HEK293T (cell line): Measurements from ENCODE around the gene USE1.

Experiments
- CTBP1 ChIP-seq: fragments of 450-650 bp; IDR thresholded peaks from 2 replicates; pipeline ENCODE4 v1.6.1; 2016; ENCODE audit warnings: borderline replicate concordance
- HDGF ChIP-seq: fragments of 450-650 bp; IDR thresholded peaks from 2 replicates; pipeline ENCODE4 v1.6.1; 2017; ENCODE audit warnings: antibody characterized with exemption, borderline replicate concordance
- SP1 ChIP-seq: fragments of 450-650 bp; IDR thresholded peaks from 2 replicates; pipeline ENCODE4 v1.6.1; 2017

- no peak for TF ChIP-seq HDGF
- no peak for TF ChIP-seq SP1
- TF ChIP-seq CTBP1: no peak
Observed at GRCh38 chr19:17210296-17210695, 4.9 kb upstream of the USE1 start.
